PC-9 (cell line): ENCODE results near the gene ERG. TPM values are rescaled to one million over a fixed set of nuclear protein-coding genes. Genes with fewer than 3 reads are reported as not detected.

Source experiments
- BruUV-seq: library from RNA; stranded (reverse); fragments of 400-500 nt; replicated peaks from 2 replicates; lab custom pipeline; 2021; lab: Mats Ljungman, UMichigan
- CTCF ChIA-PET: fragments of 300-600 bp; sonication (Branson Sonifier 250); formaldehyde crosslinking; loops from one replicate; lab custom pipeline; 2022; ENCODE audit warnings: antibody characterized with exemption; lab: Charles Lee
- POLR2A ChIA-PET: fragments of 300-600 bp; sonication (Branson Sonifier 250); formaldehyde crosslinking; loops from one replicate; lab custom pipeline; 2022; ENCODE audit warnings: antibody characterized with exemption; ENCODE audit not compliant: unreplicated experiment; lab: Charles Lee
- DNase-seq, 2 experiments: peaks; one replicate each; pipeline versions ENCODE4 v3.0.0 to v3.0.0-alpha.2; 2015 to 2022; ENCODE audit warnings: mixed read lengths in 1 of 2
- H2AFZ ChIP-seq: fragments of 200-600 bp; sonication (generic); 2 replicates; pipeline ENCODE4 v1.8.1; 2017; ENCODE audit warnings: antibody characterized with exemption
- H3F3A ChIP-seq: fragments of 200-600 bp; sonication (generic); 2 replicates; pipeline ENCODE4 v1.8.1; 2017; ENCODE audit warnings: antibody characterized with exemption, mild to moderate bottlenecking, low read depth; ENCODE audit not compliant: insufficient read depth
- H3K27ac ChIP-seq: fragments of 200-600 bp; sonication (generic); 2 replicates; pipeline ENCODE4 v1.6.1; 2016; ENCODE audit warnings: mixed run types
- H3K27me3 ChIP-seq: fragments of 200-600 bp; sonication (generic); 2 replicates; pipeline ENCODE4 v1.6.1; 2016; ENCODE audit warnings: low read depth, mixed run types; ENCODE audit not compliant: insufficient read depth
- H3K36me3 ChIP-seq: fragments of 200-600 bp; sonication (generic); 2 replicates; pipeline ENCODE4 v1.6.1; 2016; ENCODE audit warnings: low read depth, mixed run types
- H3K4me1 ChIP-seq: fragments of 200-600 bp; sonication (generic); replicated peaks from 2 replicates; pipeline ENCODE4 v1.6.1; 2016; ENCODE audit warnings: mixed run types; ENCODE audit not compliant: insufficient read depth
- H3K4me2 ChIP-seq: fragments of 200-600 bp; sonication (generic); 2 replicates; pipeline ENCODE4 v1.6.1; 2017; ENCODE audit warnings: mixed run types
- H3K4me3 ChIP-seq: fragments of 200-600 bp; sonication (generic); 2 replicates; pipeline ENCODE4 v1.6.1; 2016; ENCODE audit warnings: mixed run types
- H3K79me2 ChIP-seq: fragments of 200-600 bp; sonication (generic); 2 replicates; pipeline ENCODE4 v1.6.1; 2017; ENCODE audit warnings: low read depth, mixed run types
- H3K9me2 ChIP-seq: fragments of 200-600 bp; sonication (generic); 2 replicates; pipeline ENCODE4 v1.8.1; 2017; ENCODE audit warnings: mild to moderate bottlenecking; ENCODE audit not compliant: insufficient read depth
- H3K9me3 ChIP-seq: fragments of 200-600 bp; sonication (generic); 2 replicates; pipeline ENCODE4 v1.8.1; 2016; ENCODE audit warnings: low read depth; ENCODE audit not compliant: insufficient read depth
- H4K20me1 ChIP-seq: fragments of 200-600 bp; sonication (generic); 2 replicates; pipeline ENCODE4 v1.8.1; 2017; ENCODE audit not compliant: insufficient read depth
- CTCF ChIP-seq: fragments of 200-600 bp; sonication (generic); conservative IDR thresholded peaks from 2 replicates; pipeline ENCODE4 v1.6.1; 2017; ENCODE audit warnings: mixed run types, antibody characterized with exemption, mild to moderate bottlenecking, moderate library complexity
- EZH2 ChIP-seq: fragments of 200-600 bp; sonication (generic); IDR thresholded peaks from 2 replicates; pipeline ENCODE4 v1.8.0; 2017; ENCODE audit warnings: antibody characterized with exemption, low read depth
- intact Hi-C: fragments of 100-400 bp; cut with micrococcal nuclease; formaldehyde crosslinking; loops from one replicate; pipeline ENCODE4 v1.10.0; 2022; ENCODE audit not compliant: unreplicated experiment
- total RNA-seq: library from RNA; stranded (reverse); gene quantifications from 2 replicates; pipeline ENCODE4 v1.2.3, GENCODE V29; 2021

ERG gene
- total RNA-seq, 1 experiment from 2014 or later = not detected

- H3K9me3 ChIP-seq = no peaks in the 10 kb centered on the region
- no peaks in the 10 kb centered on the region for H3K9me2 ChIP-seq
- H3K27me3 ChIP-seq = peaks cover 30% of the 10 kb centered on the region
- ChIA-PET CTCF (interaction anchor here (0.7 kb wide), 1 partner anchor 1196 kb away, joined by 10 read pairs; no protein-coding TSS in a partner anchor), POLR2A (no interaction called here)
- DNase-seq = no peak
- no peaks in the 10 kb centered on the region for H3F3A ChIP-seq
- H3K79me2 ChIP-seq = no peaks in the 10 kb centered on the region
- no peak overlapping the region for H3K27ac ChIP-seq
- H3K4me1 ChIP-seq = no peaks in the 10 kb centered on the region
- no TSS peak for BruUV-seq
- H3K36me3 ChIP-seq = no peaks in the 10 kb centered on the region
- intact Hi-C loops = no loop called here
- H2AFZ ChIP-seq = no peak overlapping the region
- H3K4me2 ChIP-seq = no peak overlapping the region
- no peaks in the 10 kb centered on the region for H4K20me1 ChIP-seq
- H3K4me3 ChIP-seq = no peak overlapping the region
- no peak for TF ChIP-seq CTCF
- TF ChIP-seq EZH2 = no peak
Observed at GRCh38 chr21:38486706-38487105, 11.6 kb downstream of the ERG start.

- Histone ChIP-seq H2AFZ (no peak overlapping the region), H3K9me3 (no peaks in the 10 kb centered on the region), H3F3A (no peaks in the 10 kb centered on the region), H3K27me3 (peaks cover 30% of the 10 kb centered on the region), H3K36me3 (no peaks in the 10 kb centered on the region), H3K79me2 (no peaks in the 10 kb centered on the region), H3K9me2 (no peaks in the 10 kb centered on the region), H3K4me3 (no peak overlapping the region), H3K4me1 (no peaks in the 10 kb centered on the region), H3K4me2 (no peak overlapping the region), H3K27ac (no peak overlapping the region), H4K20me1 (no peaks in the 10 kb centered on the region)
- TF ChIP-seq CTCF (no peak), EZH2 (no peak)
- BruUV-seq = no TSS peak
- DNase-seq = no peak
- intact Hi-C loops = no loop called here
- CTCF ChIA-PET = interaction anchor here (0.6 to 0.7 kb wide), 2 partner anchors 884 to 1196 kb away, joined by 3 to 10 read pairs; no protein-coding TSS in a partner anchor
- POLR2A ChIA-PET = no interaction called here
Observed at GRCh38 chr21:38486221-38486620, 12.1 kb downstream of the ERG start.

GRCh38 chr21:38479641-38480525, 18.4 kb downstream of the ERG start:
- POLR2A ChIA-PET = no interaction called here
- Histone ChIP-seq H3K9me3 (no peaks in the 10 kb centered on the region), H3K27ac (no peak overlapping the region), H3K27me3 (peaks cover 37% of the 10 kb centered on the region), H3K79me2 (no peaks in the 10 kb centered on the region), H3K4me3 (no peak overlapping the region), H3F3A (no peaks in the 10 kb centered on the region), H3K4me2 (no peak overlapping the region), H2AFZ (no peak overlapping the region), H4K20me1 (no peaks in the 10 kb centered on the region), H3K36me3 (no peaks in the 10 kb centered on the region), H3K4me1 (no peaks in the 10 kb centered on the region), H3K9me2 (no peaks in the 10 kb centered on the region)
- DNase-seq = no peak
- no peak for TF ChIP-seq EZH2
- no peak for TF ChIP-seq CTCF
- no TSS peak for BruUV-seq
- CTCF ChIA-PET = no interaction called here
- intact Hi-C loops = no loop called here
